AG10803 (cell line): Measurements from ENCODE around the gene APBA2.

ENCODE experiments used
- DNase-seq: peaks from one replicate; pipeline ENCODE4 v3.0.0; 2010; ENCODE audit warnings: low read depth
- H3K4me3 ChIP-seq: 2 replicates; pipeline ENCODE4 v1.5.1; 2011; ENCODE audit warnings: mild to moderate bottlenecking, low read length, control low read depth
- TF ChIP-seq, protein P1 (sequence below): conservative IDR thresholded peaks from 2 replicates; pipeline ENCODE4 v1.5.1; 2011; ENCODE audit warnings: mild to moderate bottlenecking, low read length, control low read depth, inconsistent platforms

Gene APBA2

DNA sequence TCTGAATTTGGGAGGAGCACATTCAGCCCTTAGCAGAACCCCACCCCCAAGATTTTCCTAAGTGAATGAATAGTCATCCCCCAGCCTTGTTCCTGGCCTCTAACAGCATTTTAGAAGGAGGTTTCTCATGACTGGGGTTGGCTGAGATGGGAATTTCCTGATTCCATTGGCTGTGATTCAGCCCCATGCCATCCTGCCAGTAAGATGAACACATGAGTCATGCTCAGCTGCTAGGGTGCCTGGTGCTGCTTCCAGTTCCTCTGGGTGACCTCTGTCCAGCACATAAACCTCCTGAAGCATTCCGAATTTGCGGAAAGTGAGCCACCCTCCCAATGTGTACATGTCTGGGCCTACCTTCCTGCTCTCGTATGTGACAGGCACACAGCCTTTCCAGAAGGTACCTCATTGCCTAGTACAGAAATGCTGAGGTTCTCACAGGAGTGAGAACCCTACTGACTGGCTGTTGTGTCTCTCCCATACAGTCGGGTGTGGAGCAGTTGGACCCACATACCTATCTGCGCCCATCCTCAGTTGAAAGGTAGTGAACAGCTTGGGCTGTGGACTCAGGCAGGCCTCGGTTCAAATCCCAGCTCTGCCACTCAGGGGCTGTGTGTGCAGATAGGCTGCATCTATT is 91.7 kb downstream of the APBA2 start:
- no peak overlapping the region for H3K4me3 ChIP-seq
- DNase-seq = peak; percentile 92
- TF ChIP-seq, protein P1, sequence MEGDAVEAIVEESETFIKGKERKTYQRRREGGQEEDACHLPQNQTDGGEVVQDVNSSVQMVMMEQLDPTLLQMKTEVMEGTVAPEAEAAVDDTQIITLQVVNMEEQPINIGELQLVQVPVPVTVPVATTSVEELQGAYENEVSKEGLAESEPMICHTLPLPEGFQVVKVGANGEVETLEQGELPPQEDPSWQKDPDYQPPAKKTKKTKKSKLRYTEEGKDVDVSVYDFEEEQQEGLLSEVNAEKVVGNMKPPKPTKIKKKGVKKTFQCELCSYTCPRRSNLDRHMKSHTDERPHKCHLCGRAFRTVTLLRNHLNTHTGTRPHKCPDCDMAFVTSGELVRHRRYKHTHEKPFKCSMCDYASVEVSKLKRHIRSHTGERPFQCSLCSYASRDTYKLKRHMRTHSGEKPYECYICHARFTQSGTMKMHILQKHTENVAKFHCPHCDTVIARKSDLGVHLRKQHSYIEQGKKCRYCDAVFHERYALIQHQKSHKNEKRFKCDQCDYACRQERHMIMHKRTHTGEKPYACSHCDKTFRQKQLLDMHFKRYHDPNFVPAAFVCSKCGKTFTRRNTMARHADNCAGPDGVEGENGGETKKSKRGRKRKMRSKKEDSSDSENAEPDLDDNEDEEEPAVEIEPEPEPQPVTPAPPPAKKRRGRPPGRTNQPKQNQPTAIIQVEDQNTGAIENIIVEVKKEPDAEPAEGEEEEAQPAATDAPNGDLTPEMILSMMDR = no peak

DNA sequence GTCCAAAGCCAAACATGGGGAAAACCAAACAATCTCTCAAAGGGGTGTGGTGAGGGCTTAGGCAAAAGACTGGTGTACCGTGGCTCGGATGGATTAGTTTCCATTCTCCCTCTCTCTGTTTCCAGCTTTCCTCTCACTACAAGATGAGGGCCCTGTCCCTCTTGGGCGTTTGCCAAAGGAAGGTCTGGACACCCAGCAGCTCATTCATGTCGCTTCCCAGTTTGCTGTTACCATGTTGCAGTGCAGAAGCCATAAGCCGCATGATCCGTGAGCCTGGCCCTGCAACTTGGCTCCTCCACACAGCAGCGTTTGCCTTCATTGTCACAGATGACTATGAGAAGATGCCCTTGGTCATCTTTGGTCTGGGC is 92.2 kb downstream of the APBA2 start:
- DNase-seq = no peak
- TF ChIP-seq, protein P1 = no peak
- no peak overlapping the region for H3K4me3 ChIP-seq

DNA sequence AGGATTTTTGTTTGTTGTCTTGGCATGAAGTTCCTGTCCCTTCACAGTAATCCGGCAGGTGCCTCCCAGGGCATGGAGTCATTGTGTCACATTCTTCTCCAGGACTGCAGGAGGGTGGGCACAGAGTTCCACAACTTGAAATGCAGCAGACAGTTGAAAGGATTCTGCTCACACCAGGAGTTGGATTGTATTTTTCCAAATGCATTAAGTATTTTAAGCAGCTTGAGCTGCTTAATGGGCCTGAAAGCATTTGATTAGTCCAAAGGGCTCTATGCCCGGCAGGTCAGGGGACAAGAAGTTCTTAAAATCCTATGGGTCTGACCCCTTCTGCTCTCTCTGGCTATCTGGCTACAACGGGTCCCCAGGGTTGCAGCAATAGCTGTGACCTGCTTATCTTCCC is 92.9 kb downstream of the APBA2 start:
- DNase-seq = no peak
- H3K4me3 ChIP-seq = no peak overlapping the region
- TF ChIP-seq, protein P1 = no peak

DNA sequence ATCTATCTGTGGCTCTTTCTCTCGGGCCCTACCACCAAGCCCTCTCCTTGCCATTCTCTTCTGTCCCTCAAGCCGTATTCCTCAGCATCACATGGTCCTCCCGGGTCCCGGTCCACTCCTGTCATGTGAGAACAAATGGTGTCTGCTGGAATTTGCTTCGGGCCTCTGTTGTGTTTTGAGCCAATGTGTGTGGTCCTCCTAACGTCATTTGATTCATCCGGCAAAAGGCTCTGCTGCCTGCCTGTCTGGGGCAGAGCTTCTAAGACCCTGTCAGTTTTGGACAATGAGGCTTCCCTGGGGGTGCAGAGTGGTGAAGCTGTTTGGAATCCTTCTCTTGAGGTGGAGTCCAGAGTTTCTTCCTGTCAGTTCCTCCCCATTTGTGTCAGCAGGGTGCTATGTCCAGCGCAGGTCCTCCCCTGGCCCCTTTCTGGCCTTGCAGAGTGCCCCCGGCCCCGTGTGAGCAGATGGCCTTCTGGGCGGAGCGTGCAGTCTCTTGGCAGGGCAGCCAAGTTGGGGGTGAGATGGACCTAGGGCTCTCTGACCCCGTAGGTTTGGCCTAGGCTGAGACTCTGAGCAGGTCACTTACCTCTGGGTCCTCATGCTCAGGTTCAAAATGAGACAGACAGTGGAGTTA is 93.6 kb downstream of the APBA2 start:
- TF ChIP-seq, protein P1 = no peak
- DNase-seq = no peak
- no peak overlapping the region for H3K4me3 ChIP-seq

DNA sequence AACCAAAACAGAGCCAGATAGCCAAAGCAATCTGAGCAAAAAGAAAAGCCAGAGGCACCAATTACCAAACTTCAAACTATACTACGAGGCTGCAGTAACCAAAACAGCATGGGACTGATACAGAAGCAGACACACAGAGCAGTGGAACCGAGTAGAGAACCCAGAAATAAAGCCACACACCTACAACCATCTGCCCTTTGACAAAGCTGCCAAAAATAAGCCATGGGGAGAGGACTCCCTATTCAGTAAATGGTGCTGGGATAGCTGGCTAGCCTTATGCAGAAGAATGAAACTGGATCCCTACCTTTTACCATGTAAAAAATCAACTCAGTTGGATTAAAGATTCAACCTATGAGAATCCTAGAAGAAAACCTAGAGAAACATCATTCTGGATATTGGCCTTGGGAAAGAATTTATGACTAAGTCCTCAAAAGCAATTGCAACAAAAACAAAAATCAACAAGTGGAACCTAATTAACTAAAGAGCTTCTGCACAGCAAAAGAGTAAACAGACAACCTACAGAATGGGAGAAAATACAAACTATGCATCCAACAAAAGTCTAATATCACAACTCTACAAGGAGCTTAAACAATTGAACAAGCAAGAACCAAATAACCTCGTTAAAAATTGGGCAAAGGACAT is 95.1 kb downstream of the APBA2 start:
- DNase-seq = no peak
- no peak overlapping the region for H3K4me3 ChIP-seq
- TF ChIP-seq, protein P1 = no peak

DNA sequence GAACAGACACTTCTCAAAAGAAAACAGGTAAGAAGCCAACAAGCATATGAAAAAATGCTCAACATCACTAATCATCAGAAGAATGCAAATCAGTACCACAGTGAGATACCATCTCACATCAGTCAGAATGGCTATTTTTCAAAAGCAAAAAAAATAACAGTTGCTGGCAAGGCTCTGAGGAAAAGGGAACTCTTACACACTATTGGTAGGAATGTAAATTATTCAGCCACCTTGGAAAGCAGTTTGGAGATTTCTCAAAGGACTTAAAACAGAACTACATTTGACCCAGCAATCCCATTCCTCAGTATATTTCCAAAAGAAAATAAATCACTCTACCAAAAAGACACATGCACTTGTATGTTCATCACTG is 95.6 kb downstream of the APBA2 start:
- no peak for DNase-seq
- TF ChIP-seq, protein P1 = no peak
- H3K4me3 ChIP-seq = no peak overlapping the region

DNA sequence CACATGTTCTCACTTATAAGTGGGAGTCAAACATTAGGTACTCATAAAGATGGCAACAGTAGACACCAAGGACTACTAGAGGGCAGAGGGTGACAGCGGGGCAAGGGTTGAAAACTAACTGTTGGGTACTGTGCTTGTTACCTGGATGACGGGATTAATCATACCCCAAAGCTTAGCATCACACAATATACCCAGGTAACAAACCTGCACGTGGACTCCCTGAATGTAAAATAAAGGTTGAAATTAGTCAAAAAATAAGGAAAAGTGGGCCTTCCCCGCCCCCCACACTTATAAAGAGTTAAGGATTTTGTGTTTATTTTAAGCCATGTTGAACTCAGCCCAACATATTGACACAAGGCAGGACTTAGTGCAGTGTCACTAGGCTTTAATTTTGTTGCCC is 96.1 kb downstream of the APBA2 start:
- DNase-seq = no peak
- H3K4me3 ChIP-seq = no peak overlapping the region
- TF ChIP-seq, protein P1 = no peak
